NCI-H2107 treated with DMSO at 0.1 percent for 48 hours (cell line): ENCODE results near the gene CSF1R.
"Not testable (repeated sequence)": the region's sequence is repeated elsewhere in the genome, so short reads cannot be mapped to it uniquely, and the experiment has no call there.

Source experiments
- DNase-seq: peaks from one replicate; lab custom pipeline; 2025; ENCODE audit not compliant: unreplicated experiment; lab: John Stamatoyannopoulos, UW

CSF1R gene

DNA sequence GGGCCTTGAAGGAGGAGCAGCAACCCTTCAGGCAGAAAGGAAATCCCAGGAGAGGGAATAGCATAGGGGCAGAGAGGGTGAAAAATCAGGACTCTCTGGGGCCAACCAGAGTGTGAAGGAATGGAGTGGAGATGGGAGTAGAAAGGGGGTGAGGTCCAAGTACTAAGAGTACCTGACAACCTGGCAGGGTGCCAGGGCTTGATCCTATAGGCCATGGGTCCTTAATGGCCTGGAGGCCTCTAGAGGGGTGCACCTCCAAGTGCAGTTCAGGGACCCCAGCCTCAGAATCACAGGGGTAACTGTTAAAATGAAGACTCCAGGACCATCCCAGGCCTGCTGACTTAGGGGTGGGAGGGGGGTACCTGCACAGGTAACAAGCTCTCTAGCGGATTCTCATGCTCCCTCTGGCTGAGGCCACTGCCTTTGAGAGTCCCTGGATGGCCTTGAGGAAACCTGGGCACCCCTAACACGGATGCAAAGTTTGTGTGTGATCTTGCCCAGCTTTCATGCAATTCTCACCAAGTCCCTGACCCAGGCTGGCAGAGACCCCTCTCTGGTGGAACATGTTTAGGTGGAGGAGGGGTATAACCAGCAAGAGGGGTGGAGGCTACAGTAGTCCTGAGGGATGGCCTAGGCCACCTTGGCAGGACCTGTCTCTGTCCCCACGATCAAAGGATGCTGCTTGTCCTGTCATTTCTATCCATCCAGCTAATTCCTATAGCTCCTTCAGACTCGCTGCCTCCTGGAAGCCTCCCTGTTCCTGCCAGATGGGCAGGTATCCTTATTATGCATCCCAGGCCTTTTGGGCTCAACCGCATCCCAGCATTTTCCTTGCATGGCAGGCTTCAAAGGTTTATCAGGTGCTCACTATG is 17.6 kb upstream of the CSF1R start:
- DNase-seq = no peak

DNA sequence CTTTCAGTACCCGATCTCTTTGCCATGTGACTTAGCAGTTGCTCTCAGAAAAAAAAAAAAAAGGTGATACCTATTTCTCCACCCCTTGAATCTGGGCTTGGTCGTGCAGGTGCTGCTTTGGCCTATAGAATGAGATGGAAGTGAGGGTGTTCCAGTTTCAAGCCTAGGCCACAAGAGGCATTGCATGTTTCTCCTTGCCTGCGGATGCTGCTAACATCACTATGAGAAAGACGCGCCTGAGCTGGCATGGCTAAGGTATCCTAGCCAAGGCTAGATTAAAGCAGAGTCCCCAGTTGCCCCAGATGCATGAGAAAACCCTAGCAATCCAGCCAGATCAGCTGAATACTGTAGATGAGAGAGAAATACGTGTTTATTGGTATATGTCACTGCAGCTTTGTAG is 14.7 kb upstream of the CSF1R start:
- DNase-seq = no peak

DNA sequence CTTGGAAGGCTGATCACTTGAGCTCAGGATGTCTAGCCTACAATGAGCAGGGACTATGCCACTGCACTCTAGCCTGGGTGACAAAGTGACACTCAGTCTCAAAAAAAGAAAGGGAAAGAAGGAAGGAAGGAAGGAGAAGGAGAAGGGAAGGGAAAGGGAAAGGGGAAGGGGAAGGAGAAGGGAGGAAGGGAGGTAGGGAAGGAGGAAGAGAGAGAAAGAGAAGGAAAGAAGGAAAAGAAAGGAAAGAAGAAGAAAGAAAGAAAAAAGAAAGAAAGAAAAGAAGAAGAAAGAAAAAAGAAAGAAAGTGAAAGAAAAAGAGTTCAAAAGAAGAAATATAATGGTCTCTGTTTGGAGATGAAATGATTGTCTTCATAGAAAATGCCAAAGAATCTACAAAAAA is 10.8 kb upstream of the CSF1R start:
- DNase-seq = no peak

DNA sequence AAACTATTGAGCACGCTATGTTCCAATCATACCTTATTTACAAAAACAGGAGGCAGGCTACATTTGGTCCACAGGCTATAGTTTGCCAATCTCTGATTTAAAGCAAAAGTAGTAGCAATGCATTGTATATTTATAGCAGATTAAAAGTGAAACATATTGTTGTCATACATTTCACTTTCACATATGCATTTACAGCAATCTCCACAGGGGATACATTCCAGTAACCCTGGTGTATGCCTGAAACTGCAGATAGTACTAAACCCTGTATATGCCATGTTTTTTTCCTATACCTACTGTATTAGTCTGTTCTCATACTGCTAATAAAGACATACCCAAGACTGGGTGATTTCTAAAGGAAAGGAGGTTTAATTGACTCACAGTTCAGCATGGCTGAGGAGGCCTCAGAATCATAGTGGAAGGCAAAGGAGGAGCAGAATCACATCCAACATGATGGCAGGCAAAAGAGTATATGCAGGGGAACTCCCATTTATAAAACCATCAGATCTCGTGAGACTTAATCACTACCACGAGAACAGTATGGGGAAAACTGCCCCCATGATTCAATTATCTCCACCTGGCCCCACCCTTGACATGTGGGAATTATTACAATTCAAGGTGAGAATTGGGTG is 5.9 kb upstream of the CSF1R start:
- no peak for DNase-seq

DNA sequence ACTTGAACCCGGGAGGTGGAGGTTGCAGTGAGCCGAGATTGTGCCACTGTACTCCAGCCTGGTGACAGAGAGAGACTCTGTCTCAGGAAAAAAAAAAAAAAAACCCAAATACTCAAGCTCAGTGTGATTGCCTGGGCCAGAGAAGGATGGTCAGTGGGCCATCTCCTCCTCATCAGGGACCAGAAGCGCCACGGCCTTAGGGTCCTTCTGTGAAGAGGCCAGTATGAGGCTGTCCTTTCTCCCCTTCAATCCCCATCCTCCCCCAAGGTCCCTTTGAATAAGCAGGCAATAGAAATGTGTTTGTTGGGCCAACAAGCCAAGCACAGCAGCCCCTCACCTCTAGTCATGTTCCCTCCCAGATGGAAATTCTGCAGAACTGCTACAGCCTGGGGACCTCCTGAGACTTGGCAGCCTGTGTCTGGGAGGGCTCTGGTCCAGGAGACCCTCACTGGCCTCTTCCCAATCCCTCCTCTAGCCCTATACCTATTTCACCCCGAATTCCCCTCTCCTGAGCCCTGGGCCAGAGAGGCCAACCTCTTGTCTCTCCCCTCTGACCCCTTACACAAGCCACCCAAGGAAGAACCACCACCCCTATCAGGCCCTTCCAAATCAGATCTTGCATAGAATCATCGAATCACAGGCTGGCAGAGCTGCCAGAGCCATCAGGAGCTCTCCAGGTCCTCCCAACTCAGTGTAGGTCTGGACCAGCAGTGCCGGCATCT is 1.0 kb downstream of the CSF1R start:
- no peak for DNase-seq

DNA sequence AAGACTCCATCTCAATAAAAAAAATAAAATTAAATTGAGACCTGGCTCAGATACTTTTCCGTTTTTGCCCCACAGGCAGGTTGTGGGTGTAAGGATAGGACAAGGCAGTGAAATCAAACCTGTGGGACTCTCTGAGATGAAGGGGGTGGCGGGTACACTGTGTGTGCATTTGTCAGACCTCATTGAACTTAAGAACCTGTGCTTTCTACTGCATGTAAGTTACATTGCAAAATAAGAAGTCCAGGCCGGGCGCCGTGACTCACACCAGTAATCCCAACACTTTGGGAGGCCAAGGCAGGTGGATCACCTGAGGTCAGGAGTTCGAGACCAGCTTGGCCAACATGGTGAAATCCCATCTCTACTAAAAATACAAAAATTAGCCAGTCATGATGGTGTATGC is 1.6 kb downstream of the CSF1R start:
- DNase-seq = not testable (repeated sequence)

DNA sequence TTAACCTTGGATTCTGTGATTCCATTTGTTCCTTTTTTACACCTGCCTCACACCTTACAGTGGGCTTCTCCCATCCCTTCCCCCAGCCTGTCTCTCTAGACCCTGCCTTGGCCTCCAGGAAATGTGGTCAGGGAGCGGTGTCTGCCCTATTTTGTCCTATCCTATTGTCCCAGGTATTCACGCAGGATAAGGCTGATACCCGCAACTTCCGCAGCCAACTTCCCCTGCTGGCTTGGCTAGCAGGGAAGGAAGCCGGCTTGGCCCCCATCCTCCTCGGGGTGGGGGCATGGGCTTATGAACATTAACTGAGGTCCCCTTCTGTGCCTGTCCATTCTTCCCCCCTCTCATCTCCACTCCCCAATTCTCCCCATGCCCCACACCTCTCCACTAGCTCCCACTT is 3.5 kb downstream of the CSF1R start:
- no peak for DNase-seq

DNA sequence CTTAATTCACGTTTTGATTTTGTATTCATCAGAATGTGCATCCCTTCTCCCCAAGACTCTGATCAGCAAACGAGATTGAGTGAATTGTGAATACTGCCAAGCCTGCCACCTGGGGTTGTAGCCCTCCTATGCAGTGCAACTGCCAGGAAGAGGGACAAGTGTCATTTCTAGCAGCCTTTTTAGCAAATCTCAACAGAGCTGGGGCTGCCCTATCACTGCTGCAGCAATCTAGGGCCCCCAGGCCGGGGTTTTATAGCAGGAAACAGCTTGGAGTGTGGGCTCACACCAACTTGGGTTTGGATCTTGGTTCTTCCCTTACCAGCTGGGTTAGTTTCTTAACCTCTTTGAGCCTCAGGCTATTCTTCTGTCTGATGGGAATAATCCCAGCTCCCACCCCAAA is 4.0 kb downstream of the CSF1R start:
- DNase-seq = no peak

DNA sequence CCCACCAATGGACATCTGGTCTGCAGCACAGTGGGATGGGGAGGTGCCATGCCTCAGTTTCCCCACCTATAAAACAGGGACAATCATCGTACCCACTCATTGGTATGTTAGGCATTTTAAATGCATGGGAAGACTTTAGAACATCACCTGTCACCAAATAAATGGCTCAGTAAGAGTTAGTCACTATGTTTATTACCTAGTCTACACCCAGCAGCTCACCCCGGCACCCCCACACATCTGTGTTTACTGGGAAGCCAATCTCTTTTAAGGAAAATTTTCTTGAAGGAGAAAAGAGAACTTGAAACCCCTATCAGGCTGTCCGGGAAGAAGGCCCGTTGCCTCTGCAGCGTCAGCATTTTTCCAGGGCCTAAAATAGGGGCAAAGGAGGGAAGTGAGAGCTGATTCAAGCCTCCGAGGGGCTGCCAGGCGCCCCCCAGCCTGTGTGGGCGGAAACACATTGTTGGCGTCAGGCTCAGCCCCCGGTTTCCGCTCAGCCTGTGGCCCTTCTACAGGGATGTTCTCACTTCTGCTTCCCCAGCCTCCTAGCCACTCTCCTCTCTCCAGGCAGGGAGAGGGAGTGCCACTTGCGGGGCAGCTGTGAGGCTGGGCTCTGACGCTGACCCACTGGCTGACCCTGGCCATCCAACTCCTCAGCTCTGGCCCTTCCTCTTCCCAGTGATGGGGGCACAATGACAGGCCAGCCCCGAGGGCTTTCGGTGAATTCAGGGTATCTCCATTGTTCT is 4.6 kb downstream of the CSF1R start:
- DNase-seq = no peak

DNA sequence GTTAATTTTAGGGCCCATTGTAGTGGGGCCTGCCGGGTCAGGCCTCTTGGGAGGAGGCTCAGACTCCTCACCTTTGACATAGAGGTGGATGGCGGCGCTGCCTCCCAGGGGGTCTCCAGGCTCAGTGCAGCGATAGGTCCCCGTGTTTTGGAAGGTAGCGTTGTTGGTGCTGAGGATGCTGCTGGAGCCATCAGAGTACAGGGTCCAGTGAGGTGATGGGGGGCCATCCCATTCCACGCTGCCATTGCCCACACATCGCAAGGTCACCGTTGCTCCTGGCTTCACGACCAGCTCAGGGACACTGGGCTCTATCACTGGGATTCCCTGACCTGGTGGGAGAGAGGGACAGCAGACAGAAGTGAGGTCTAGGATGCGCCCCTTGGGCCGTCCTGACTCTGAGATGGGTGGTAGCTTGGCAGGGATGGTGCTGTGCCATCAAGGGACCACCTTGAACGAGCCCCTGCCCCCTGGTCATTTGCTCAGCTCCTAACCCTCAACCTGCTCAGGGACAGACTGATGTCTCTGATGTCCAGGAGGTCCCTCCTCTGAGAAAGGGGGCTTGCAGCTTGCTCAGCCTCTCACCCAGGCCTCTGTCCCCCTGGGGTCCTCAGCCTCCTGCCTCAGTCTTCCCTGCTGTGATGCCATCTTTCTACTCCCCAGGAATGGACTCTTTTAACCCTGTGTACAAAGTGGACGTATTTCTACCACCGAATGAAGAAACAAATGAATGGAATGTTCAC is 5.5 kb downstream of the CSF1R start:
- no peak for DNase-seq

DNA sequence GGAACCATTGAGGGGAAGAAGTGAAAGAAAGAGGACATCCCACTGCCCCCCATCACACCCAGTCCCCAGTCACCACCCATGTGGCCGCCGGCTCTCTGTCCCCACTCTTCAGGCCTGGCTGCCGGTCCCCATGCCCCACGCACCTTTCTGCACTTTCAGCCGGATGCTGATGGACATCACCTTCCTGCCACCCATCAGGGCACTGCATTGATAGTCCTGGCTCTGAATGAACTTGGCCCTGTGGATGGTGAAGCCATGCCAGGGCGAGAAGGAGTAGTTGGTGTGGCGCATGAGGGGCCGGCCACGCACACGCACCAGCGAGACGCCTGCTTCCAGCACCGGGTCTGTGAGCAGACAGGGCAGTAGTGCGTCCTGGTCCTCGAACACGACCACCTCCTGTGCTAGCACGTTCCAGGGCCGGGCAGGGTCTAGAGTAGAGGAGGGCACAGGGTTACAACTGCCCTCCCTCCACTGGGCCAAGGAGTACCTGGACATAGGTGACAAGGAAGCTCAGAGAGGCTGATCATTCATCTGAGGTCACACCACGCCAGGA is 6.4 kb downstream of the CSF1R start:
- no peak for DNase-seq

DNA sequence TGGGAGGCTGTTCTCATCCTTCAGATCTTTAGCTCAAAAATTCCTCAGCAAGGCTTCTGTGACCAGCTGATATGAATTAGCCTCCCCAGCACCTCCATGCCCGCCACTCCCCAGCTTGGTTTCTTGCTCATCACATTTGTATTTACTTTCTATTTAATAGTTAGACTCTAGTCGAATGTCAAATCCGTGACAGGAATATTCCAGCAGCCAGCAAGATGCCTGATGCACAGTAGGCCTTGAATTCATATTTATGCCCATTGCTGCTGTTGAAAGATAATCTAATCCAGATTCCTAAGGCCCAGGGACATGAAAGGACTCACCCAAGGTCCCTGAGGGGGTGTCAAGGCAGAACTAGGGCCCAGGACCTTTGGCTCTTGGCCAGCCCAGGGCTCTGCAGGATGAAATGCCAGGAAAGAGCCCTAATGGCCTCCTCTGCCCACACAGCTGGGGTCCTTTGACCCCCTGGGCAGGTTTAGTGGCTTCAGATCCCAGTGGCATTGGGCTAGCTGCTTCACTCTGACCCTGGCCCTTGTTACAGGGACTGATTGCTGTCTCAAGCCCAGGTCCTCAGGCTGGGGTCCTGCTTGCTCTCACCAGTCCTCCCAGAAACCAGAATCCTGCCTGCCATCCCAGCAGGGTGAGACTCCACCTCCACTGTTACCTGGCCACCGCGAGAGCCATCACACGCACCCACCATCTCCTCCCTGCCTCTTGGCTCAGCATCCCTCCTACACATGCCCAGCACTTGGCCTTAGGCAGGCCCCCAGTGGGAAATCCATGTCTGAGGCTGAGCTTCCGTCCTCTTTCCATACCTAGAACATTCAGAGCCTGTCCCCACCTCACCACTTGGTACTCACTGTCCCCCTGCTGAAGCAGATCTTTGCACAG is 7.3 kb downstream of the CSF1R start:
- DNase-seq = no peak

DNA sequence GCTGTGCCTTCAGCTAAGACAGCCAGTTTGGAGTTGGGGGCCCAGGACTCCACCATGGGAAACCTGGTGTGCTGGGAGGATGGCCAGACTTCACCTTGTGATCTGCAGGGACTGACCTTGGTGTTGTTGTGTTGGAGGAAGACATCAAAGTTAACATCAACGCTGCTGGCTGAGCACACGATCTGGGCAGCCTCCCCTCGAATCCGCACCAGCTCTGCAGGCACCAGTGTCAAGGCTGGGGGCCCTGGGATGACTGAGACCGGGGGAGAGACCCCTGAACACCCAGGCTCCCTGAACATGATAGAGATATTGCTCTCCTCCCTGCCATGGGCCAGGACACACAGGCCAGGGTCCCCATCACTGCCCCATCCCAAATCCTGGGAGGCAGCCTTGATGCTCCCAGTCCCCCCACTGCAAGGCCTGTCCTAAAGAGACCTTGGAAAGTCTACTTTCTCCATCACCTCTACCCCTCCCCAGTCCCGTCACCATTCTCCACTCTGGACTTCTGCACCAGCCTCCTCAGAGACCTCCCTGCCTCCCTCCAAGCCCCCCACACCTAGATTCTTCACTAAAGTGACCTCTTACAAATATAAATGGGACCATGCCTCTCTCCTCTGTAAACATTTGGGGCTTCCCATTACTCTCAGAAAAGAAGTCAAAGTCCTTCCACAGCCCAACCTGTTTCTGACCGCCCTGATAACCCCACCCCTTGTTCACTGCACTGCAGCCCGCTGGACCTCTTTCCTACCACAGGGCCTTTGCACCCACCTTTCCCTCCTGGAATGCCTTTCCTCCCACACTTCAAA is 8.2 kb downstream of the CSF1R start:
- no peak for DNase-seq

DNA sequence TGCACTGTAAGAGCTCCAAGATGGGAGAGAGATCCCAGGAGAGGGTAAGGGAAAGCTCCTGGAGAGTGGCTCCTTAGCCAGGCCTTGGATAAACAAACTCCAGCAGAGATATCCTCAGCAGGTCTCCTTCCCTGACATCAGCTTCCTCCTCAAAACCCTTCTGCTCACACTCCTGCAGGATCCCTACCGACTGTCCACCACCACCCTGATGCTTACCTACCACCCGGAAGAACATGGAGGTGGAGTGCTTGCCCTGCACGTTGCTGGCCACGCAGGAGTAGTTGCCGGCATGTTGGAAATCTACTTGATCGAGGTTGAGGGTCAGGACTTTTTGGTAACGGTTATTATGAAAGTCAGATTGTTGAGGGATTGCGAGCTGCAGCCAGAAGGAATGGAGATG is 9.3 kb downstream of the CSF1R start:
- DNase-seq = no peak

DNA sequence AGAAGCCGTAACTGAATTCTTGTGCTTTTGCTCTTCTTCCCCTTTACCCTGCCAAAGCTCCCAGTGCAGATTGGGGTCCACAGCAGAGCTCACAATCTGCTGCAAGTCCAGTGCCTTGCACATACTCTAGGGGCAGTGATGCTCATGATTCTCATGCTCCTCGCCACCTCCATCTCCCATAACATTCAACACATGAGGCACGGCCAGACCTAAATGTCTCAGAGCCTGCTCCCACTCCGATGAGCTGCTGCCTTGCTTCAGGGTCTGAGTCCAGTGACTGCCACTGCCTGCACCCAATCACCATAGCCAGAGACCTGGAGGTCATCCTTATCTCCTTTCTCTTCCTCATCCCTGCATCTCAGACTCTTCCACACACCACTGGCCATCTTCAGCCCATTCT is 10.5 kb downstream of the CSF1R start:
- no peak for DNase-seq

DNA sequence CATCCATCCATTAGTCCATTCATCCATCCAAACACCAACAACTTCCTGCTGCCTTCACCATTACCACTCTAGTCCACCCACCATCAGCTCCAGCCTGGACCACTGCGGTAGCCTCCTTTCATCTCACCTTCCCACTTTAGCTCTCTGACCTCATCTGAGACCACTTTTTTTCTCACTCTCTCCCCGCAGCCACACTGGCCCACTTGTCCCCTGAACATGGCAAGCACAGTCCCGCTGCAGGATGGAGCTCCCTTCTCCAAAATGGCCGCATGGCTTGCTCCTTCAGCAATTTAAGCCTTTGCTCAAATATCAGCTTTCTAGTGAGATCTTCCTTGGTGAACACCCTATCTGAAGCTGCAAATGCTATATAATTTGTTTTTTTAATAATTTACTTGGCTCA is 11.1 kb downstream of the CSF1R start:
- no peak for DNase-seq

DNA sequence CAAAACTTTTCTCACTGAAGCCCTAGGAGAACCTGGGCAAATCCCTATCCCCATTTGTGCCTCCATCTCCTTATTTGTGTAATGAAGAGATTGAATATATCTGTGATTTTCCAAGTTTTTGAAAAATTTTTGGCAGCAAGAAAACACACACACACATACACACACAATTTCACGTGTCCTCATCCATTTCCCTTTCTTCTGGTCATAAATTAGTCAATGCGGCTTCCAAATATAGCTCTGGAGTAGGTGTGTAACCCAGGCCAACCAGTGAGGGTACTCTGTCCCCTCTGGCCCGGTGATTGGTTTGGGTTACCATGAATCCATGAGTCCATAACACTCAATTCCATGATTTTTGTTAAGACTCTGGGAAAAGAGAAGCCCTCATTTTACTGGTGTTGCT is 12.7 kb downstream of the CSF1R start:
- DNase-seq = no peak

DNA sequence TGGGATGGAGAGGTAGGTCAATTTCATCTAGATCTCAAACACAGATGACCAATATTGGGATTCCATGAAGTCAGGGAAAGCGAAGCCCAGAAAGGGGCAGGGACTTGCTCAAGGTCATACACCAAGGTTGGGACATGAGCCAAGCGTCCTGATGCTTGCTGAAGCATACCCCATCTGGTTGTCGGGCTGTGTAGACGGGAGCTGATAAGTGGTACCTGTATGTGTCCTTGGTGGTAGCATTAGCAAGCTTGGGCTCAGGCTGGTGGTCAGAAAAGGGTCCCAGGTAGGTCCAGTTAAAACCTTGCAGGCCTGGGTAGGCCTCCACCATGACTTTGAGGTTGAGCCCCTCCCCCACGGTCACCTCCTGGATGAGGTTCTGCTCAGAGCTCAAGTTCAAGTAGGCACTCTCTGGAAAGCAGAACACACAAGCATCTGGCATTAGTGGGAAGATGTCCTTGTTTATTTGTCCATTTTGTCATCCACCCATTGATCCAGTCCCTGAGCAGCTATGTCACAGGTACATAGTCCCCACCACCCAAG is 13.2 kb downstream of the CSF1R start:
- DNase-seq = no peak
